Sigmoid colon (tissue), 4 donors: Measurements from ENCODE around the gene SUPT16H.

Experiments used
- POLR2AphosphoS5 ChIP-seq, 4 donors: sonication (generic); formaldehyde crosslinking; IDR thresholded peaks; one replicate each; pipeline ENCODE4 v1.6.1; 2017; ENCODE audit warnings: antibody characterized with exemption in 4 of 4
- TF ChIP-seq, protein P1 (sequence below), 4 experiments: fragments of 450-650 bp in 3 of 4; fragments of 200-600 bp in 1 of 4; IDR thresholded peaks; one replicate each; pipeline ENCODE4 v1.5.1; 2016 to 2019; ENCODE audit warnings: antibody characterized with exemption in 4 of 4, mild to moderate bottlenecking in 3 of 4, moderate library complexity in 2 of 4

GRCh38 chr14:21343035-21343794 lies 40.6 kb downstream of the SUPT16H start:
- TF ChIP-seq POLR2AphosphoS5 (IDR thresholded peaks at IDR 0.05) = no peak
- TF ChIP-seq, protein P1, sequence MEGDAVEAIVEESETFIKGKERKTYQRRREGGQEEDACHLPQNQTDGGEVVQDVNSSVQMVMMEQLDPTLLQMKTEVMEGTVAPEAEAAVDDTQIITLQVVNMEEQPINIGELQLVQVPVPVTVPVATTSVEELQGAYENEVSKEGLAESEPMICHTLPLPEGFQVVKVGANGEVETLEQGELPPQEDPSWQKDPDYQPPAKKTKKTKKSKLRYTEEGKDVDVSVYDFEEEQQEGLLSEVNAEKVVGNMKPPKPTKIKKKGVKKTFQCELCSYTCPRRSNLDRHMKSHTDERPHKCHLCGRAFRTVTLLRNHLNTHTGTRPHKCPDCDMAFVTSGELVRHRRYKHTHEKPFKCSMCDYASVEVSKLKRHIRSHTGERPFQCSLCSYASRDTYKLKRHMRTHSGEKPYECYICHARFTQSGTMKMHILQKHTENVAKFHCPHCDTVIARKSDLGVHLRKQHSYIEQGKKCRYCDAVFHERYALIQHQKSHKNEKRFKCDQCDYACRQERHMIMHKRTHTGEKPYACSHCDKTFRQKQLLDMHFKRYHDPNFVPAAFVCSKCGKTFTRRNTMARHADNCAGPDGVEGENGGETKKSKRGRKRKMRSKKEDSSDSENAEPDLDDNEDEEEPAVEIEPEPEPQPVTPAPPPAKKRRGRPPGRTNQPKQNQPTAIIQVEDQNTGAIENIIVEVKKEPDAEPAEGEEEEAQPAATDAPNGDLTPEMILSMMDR (IDR thresholded peaks at IDR 0.05) = no peak
